ENCODE results near the gene RAE1. TPM values are rescaled to one million over a fixed set of nuclear protein-coding genes. Genes with fewer than 3 reads are reported as not detected.

Gene RAE1
- total RNA-seq, 4 donors from 2014 or later: 30.5 to 45.7 (median 34.5) TPM

DNA sequence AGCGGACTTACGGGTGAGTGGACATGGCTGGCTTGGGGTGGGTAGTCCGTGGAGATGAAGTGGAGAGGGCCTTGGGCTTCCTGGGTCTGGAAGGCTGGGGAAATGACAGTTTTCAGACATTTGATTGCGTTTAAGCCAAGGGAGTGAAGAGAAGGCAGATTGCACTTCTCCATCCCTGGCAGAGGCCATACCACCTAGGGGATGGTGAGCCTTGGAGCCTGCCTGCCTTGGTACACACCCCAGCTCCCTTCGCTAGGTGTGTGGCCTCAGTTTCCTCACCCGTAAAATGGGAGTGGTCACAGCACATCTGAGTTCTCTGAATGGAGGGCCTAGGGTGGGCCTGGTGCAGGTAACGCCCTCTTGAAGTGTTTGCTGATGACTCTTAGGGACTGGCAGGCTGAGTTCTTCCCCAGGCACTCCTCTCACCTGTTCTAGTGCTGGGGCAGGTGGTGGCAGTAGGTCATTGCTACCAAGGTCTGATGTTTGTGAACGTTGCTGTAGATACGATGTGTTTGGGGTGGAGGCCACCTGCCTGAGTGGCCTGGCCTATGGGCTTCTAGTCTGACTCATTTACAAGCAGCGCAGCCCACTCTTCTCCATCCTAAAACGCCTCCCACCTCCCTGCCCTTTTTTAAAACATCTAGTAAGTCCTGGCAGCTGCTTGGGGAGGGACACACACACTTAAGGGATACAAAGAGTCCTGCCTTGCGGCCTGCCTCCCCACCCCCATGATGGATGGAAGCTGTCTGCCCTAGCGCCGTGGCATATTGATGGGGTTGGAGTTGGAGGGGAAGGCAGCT, 42.5 kb downstream of the RAE1 start:
- no peak for DNase-seq (ENCODE audit: low spot score in 2 of 2)
- H3K4me3 ChIP-seq (ENCODE audit: low read depth, poor library complexity, severe bottlenecking): no peak overlapping the region
- no peak for TF ChIP-seq POLR2A (IDR thresholded peaks at IDR 0.05)
- TF ChIP-seq, protein P1, sequence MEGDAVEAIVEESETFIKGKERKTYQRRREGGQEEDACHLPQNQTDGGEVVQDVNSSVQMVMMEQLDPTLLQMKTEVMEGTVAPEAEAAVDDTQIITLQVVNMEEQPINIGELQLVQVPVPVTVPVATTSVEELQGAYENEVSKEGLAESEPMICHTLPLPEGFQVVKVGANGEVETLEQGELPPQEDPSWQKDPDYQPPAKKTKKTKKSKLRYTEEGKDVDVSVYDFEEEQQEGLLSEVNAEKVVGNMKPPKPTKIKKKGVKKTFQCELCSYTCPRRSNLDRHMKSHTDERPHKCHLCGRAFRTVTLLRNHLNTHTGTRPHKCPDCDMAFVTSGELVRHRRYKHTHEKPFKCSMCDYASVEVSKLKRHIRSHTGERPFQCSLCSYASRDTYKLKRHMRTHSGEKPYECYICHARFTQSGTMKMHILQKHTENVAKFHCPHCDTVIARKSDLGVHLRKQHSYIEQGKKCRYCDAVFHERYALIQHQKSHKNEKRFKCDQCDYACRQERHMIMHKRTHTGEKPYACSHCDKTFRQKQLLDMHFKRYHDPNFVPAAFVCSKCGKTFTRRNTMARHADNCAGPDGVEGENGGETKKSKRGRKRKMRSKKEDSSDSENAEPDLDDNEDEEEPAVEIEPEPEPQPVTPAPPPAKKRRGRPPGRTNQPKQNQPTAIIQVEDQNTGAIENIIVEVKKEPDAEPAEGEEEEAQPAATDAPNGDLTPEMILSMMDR (IDR thresholded peaks at IDR 0.05): no peak
- intact Hi-C loops (cut with DNase I; ENCODE audit: low total_unique reads): no loop called here
- 89 to 91% methylated on average over 12 to 14 of the region's 14 CpGs for WGBS, 2 donors

DNA sequence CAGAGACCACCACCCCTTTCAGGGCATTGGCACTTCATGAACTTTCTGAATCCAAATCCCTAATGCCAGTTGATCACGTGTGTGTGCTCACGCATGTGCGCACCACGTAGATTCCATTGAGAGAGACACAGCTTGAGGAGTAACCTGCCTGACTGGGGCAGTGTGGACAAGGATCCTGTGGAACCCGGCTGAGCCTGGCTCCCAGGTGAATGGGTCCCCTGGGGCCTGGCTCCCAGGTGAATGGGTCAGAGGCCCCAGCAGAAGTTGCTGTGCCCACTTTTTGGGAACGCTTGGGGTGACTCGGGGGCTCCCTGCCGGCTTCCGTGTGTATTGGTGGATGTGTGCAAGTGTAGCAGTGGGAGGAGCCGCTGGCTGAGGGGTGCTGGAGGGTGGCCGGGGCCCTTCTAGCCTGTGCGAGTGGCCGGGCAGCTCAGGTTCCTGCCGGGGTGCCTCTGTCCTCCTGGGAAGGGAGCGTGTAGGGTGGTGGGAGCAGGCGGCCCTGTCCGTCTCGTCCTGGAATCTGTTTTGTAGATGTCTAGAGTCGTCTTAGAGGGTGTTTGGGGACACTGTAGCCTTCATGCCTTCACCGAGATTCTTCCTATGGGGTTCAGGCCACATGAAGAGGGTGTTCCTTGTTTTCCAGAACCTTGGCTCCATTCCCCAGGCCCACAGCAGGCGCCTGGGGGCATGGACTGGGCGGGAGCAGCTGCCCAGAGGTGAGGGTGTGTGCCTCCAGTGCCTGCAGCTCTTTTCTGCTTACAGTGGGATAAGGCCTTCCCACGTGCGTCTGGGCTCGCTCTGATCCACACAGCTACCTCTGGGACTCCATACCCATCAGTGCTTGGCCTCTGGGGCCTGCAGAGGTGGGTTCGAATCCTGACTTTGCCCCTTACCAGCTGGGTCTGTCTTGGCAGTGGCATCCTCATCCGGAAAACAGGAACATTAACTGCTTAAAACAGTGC, 43.3 kb downstream of the RAE1 start:
- H3K4me3 ChIP-seq (ENCODE audit: low read depth, poor library complexity, severe bottlenecking): no peak overlapping the region
- 68 to 73% methylated on average over 26 to 27 of the region's 27 CpGs for WGBS, 2 donors
- TF ChIP-seq POLR2A (IDR thresholded peaks at IDR 0.05): no peak
- TF ChIP-seq, protein P1 (IDR thresholded peaks at IDR 0.05): no peak
- intact Hi-C loops (cut with DNase I; ENCODE audit: low total_unique reads): no loop called here
- no peak for DNase-seq (ENCODE audit: low spot score in 2 of 2)

DNA sequence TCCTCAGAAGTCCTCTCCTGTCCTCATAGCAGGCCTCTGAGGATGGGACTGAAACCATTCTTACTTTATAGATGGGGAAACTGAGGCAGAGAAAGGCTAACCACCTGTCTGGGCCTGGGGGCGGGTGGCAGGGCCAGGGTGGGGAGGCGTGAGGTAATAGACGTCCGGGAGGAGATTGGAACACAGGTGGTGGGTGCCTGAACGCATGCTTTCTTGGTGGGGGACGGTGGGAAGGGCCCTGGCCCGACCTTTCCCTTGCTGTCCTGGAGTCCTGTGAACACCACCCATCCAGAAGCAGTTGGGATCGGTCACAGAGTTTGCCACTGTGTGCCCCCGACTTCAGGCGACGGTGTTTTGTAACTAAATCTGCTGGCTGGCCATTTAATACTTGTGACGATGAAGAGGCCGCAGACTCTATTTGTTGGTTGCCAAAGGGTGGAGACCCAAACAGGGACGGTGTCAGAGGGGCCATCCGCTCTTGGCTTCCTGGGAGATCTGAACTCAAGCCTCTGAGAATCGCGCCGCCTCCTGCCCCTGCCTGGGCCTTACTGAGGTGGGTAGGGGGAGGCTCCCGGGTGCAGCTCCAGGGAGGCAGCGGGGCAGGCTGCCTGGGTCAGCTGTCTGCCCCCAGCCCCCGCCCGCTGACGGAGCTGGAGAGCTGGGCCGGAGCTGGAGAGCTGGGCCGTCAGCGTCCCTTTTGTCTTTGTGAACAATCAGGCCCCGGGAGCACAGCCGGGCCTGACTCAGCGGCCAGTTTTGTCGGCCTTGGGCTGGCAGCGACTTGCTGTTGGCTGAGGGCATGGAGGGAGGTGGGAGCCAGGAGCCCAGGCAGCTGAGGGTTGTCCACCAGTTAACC, 44.3 kb downstream of the RAE1 start:
- 53 to 58% methylated on average over 31 of the region's 31 CpGs for WGBS, 2 donors
- no peak for DNase-seq (ENCODE audit: low spot score in 2 of 2)
- no peak for TF ChIP-seq POLR2A (IDR thresholded peaks at IDR 0.05)
- TF ChIP-seq, protein P1 (IDR thresholded peaks at IDR 0.05): no peak
- intact Hi-C loops (cut with DNase I; ENCODE audit: low total_unique reads): no loop called here
- H3K4me3 ChIP-seq (ENCODE audit: low read depth, poor library complexity, severe bottlenecking): no peak overlapping the region

DNA sequence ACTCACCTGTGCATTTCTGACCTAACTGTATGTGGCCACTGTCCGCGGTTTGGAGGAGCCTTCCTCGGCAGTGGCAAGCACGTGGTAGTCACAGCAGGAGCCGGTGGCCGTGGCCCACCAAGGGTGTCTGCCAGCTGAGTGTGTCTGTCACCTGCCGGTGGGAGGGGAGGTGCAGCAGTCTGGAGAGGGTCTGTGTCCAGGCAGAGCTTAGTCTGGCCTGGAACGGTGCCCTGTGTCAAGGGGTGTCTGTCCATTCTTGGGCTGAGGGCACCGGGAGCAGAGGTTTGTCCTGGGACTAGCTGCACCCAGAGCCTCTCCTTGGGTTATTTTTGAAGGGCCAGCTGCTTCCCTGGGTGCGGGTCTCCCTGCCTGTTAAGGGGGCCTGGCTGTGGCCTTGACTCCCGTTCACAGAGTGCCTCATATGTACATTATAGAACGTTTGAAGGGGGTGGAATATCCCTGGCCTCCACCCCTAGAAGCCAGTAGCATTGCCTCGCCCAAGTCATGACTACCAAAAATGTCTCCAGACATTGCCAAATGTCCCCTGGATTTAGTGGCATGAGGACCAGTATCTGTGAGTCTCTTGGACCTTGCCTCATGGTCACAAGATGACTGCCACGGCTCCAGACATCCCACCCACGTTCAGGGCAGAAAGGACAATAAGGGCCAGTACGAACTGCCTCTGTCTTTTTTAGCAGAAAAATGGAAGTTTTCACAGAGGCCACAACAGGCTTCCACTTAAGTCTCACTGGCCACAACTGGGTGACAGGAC, 45.3 kb downstream of the RAE1 start:
- WGBS, 2 donors: 96 to 97% methylated on average over 14 to 15 of the region's 16 CpGs
- TF ChIP-seq POLR2A (IDR thresholded peaks at IDR 0.05): no peak
- intact Hi-C loops (cut with DNase I; ENCODE audit: low total_unique reads): no loop called here
- no peak overlapping the region for H3K4me3 ChIP-seq (ENCODE audit: low read depth, poor library complexity, severe bottlenecking)
- no peak for DNase-seq (ENCODE audit: low spot score in 2 of 2)

DNA sequence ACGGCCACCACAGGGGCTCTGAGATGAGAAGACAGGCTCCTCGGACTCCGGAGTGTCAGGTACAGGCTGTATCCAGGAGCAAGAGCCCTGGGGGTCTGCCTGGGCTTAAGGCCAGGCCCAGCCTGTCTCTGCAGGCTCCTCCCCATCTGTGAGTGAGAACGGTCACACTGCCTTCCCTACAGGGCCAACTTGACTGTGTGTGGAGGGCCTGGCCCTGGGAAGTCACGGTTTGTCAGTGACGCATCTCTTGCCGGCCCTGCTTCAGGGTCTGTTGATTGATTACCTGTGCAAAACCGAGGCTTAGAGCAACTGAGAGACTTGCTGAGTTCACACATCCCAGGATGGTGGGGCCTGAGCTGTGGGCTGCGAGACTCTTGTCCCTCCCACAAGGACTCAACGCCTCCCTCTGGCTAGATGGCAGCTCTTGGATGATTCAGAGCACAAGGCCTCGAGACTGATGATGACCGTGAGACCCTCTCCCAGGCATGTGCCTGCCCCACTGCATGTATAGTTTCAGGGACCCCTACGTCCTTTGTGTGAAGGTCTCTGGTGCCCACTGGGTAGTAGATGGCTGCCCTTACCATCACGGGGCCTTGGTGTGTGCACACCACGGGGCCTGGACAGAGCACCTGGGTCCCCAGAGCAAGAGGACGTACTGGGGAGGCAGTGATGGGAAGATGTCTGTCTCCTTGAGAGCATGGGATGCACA, 46.1 kb downstream of the RAE1 start:
- no peak for DNase-seq (ENCODE audit: low spot score in 2 of 2)
- WGBS, 2 donors: 85 to 92% methylated on average over 15 to 16 of the region's 16 CpGs
- intact Hi-C loops (cut with DNase I; ENCODE audit: low total_unique reads): no loop called here
- no peak overlapping the region for H3K4me3 ChIP-seq (ENCODE audit: low read depth, poor library complexity, severe bottlenecking)
- TF ChIP-seq, protein P1 (IDR thresholded peaks at IDR 0.05): no peak
- TF ChIP-seq POLR2A (IDR thresholded peaks at IDR 0.05): no peak

All from lower leg skin (tissue), 4 donors.